ENCODE results near the gene SCYGR3. TPM values are rescaled to one million over a fixed set of nuclear protein-coding genes. Genes with fewer than 3 reads are reported as not detected.

The SCYGR3 gene
- total RNA-seq, 2 donors from 2014 or later = not detected

- Histone ChIP-seq H3K27me3 (no peaks in the 10 kb centered on the region), H3K4me1 (no peaks in the 10 kb centered on the region), H3K27ac (no peak overlapping the region), H3K4me3 (no peak overlapping the region), H3K36me3 (no peaks in the 10 kb centered on the region), H3K9ac (ENCODE audit: low read depth in 2 of 2, low read length in 2 of 2) (no peak overlapping the region), H3K9me3 (no peaks in the 10 kb centered on the region)
- intact Hi-C loops (cut with DNase I) = no loop called here
- TF ChIP-seq CTCF (IDR thresholded peaks at IDR 0.05) = no peak
- DNase-seq = no peak
Measured at GRCh38 chr2:227597036-227597435, 17.6 kb downstream of the SCYGR3 start.

- Histone ChIP-seq H3K27ac (no peak overlapping the region), H3K27me3 (no peaks in the 10 kb centered on the region), H3K9ac (ENCODE audit: low read depth in 2 of 2, low read length in 2 of 2) (no peak overlapping the region), H3K4me3 (no peak overlapping the region), H3K36me3 (no peaks in the 10 kb centered on the region), H3K4me1 (no peaks in the 10 kb centered on the region), H3K9me3 (no peaks in the 10 kb centered on the region)
- no peak for TF ChIP-seq CTCF (IDR thresholded peaks at IDR 0.05)
- DNase-seq = no peak
- intact Hi-C loops (cut with DNase I) = no loop called here
Measured at GRCh38 chr2:227595797-227596196, 18.8 kb downstream of the SCYGR3 start.

GRCh38 chr2:227592694-227593387 is 21.8 kb downstream of the SCYGR3 start:
- TF ChIP-seq CTCF (IDR thresholded peaks at IDR 0.05) = no peak
- DNase-seq = no peak
- Histone ChIP-seq H3K9ac (ENCODE audit: low read depth in 2 of 2, low read length in 2 of 2) (no peak overlapping the region), H3K4me3 (no peak overlapping the region), H3K27me3 (no peaks in the 10 kb centered on the region), H3K4me1 (no peaks in the 10 kb centered on the region), H3K9me3 (no peaks in the 10 kb centered on the region), H3K27ac (no peak overlapping the region), H3K36me3 (no peaks in the 10 kb centered on the region)
- intact Hi-C loops (cut with DNase I) = no loop called here

GRCh38 chr2:227582369-227582768 is 32.3 kb downstream of the SCYGR3 start:
- Histone ChIP-seq H3K4me3 (no peak overlapping the region), H3K36me3 (no peaks in the 10 kb centered on the region), H3K27me3 (no peaks in the 10 kb centered on the region), H3K9me3 (no peaks in the 10 kb centered on the region), H3K9ac (ENCODE audit: low read depth in 2 of 2, low read length in 2 of 2) (no peak overlapping the region), H3K4me1 (no peaks in the 10 kb centered on the region), H3K27ac (no peak overlapping the region)
- no peak for TF ChIP-seq CTCF (IDR thresholded peaks at IDR 0.05)
- no peak for DNase-seq
- intact Hi-C loops (cut with DNase I) = no loop called here

- no peaks in the 10 kb centered on the region for H3K27me3 ChIP-seq
- TF ChIP-seq CTCF (IDR thresholded peaks at IDR 0.05) = no peak
- H3K4me3 ChIP-seq = no peak overlapping the region
- no peak overlapping the region for H3K27ac ChIP-seq
- intact Hi-C loops (cut with DNase I) = no loop called here
- no peaks in the 10 kb centered on the region for H3K4me1 ChIP-seq
- H3K9me3 ChIP-seq = no peaks in the 10 kb centered on the region
- no peaks in the 10 kb centered on the region for H3K36me3 ChIP-seq
- DNase-seq = no peak
- no peak overlapping the region for H3K9ac ChIP-seq (ENCODE audit: low read depth in 2 of 2, low read length in 2 of 2)
Measured at GRCh38 chr2:227579791-227580190, 34.8 kb downstream of the SCYGR3 start.

All from colonic mucosa (tissue), 4 donors.